AG09309 (cell line): ENCODE results near the gene KLC1.

Experiments used
- DNase-seq: peaks from one replicate; pipeline ENCODE4 v3.0.0-alpha.2; 2010; ENCODE audit warnings: low read depth
- H3K4me3 ChIP-seq: 2 replicates; pipeline ENCODE4 v1.5.1; 2011; ENCODE audit warnings: mild to moderate bottlenecking, low read depth, low read length, moderate library complexity; ENCODE audit not compliant: control insufficient read depth
- TF ChIP-seq, protein P1 (sequence below): IDR thresholded peaks from 2 replicates; pipeline ENCODE4 v1.5.1; 2011; ENCODE audit warnings: mild to moderate bottlenecking, low read depth, low read length, inconsistent platforms; ENCODE audit not compliant: insufficient read depth, control insufficient read depth; ENCODE audit errors: missing control alignments

Gene KLC1

DNA sequence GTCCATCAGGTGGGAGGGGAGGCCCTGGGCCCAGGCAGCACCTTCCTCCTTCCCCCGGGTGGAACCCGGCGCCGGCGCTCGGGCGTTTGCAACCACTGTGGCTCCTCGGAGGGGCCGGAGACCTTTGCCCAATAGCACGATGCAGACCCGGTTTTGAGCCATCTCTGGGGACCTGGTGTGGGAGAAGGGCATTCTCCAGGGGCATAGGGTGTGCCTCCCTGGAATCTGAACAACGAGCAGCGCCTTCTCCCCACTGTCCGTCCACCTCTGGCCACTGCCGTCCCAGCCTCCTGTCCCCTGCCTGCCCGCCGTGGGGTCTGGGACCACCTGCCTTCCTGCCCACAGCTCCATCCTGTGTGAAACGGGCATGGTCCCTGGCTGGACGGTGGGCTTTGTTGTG, 99.1 kb downstream of the KLC1 start:
- H3K4me3 ChIP-seq: no peak overlapping the region
- DNase-seq: no peak
- TF ChIP-seq, protein P1, sequence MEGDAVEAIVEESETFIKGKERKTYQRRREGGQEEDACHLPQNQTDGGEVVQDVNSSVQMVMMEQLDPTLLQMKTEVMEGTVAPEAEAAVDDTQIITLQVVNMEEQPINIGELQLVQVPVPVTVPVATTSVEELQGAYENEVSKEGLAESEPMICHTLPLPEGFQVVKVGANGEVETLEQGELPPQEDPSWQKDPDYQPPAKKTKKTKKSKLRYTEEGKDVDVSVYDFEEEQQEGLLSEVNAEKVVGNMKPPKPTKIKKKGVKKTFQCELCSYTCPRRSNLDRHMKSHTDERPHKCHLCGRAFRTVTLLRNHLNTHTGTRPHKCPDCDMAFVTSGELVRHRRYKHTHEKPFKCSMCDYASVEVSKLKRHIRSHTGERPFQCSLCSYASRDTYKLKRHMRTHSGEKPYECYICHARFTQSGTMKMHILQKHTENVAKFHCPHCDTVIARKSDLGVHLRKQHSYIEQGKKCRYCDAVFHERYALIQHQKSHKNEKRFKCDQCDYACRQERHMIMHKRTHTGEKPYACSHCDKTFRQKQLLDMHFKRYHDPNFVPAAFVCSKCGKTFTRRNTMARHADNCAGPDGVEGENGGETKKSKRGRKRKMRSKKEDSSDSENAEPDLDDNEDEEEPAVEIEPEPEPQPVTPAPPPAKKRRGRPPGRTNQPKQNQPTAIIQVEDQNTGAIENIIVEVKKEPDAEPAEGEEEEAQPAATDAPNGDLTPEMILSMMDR: no peak

DNA sequence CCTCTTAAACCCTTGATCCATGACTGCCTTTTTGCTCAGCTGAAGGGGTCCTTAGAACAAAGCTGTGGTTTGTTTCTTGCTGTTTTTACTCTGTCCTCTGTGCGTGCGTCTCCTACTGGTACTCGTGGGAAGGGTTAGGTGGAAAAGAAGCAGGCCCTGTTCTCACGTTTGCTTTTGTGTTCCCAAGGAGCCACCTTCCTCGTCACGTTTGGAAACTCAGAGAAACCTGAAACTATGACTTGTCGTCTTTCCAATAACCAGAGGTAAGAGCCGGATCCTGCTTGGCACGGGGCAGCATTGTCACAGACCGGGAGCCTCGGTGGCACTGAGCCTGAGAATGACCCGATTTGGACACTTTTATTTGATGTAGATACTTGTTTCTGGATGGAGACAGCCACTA, 99.7 kb downstream of the KLC1 start:
- TF ChIP-seq, protein P1: no peak
- DNase-seq: no peak

DNA sequence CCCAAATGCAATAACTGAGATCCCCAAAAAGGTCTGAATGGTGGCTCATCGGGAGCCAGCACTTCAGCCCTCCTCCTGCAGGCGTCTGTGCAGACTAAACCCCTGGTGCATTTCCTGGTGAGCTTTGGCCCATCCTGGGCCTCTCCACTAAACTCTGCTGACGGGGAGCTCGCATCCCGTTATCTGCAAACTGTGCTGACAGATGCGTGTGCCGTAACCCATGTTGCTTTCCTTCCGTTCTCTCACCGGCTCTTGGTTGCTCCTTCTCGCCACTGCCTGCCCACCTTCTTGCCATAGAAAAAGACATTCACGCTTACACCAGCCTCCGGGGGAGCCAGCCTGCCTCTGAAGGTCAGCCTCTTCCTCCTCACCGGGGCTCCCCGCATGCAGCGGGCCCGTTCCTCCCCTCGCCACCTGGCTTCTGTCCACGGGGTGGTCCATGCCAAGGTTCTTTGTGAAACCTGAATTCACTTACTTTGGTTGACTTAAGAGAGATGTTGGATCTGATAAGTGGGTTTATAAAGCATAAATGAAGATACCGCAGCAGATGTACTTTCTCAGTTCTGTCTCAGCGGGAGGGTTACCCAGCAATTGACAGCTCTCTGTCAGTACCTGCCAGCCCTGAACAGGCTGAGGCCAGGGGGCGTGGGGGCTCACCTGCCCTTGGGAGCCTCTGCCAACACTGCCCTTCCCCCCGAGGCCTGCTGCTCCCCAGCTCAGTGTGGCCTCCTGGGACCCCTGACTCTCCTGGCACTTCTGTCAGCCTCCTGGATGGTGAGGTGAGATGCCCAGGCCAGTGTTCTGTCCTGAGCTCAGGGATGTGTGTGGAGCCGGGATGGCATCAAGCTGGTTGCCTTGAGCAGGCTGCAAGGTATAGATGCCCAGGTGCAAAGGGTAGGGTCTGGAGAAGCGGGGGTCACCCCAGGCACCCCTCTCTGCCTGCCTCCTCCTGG, 100.8 kb downstream of the KLC1 start:
- no peak for DNase-seq
- TF ChIP-seq, protein P1: no peak
- no peak overlapping the region for H3K4me3 ChIP-seq

More for the DNA sequence above, 99.7 kb downstream of the KLC1 start:
- no peak overlapping the region for H3K4me3 ChIP-seq

DNA sequence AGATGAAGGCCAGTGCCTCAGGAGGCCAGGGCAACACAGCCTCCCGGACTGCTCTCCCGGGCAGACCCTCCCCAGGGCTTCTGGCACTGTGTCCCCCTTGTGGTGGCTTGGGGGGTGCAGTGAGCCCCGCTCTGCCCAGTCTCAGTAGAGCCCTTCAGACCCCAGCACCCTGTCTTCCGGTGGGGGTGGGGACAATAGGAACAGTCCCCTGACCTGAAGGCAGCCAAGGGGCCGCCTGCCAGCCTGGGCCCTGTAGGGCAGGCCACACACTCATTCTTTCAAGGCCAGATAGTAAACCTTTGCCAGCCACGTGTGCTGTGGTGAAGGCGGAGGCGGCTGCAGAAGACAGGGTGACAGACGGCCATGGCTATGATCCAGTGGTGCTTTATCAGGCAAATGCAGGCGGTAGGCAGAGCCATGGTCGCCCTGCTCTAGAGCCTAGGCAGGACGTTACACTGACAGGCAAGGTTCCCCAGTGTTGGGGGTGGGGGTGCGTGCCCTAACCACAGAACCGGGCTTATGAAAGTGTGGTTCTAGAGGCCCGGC, 101.6 kb downstream of the KLC1 start:
- H3K4me3 ChIP-seq: no peak overlapping the region
- no peak for DNase-seq
- TF ChIP-seq, protein P1: no peak

DNA sequence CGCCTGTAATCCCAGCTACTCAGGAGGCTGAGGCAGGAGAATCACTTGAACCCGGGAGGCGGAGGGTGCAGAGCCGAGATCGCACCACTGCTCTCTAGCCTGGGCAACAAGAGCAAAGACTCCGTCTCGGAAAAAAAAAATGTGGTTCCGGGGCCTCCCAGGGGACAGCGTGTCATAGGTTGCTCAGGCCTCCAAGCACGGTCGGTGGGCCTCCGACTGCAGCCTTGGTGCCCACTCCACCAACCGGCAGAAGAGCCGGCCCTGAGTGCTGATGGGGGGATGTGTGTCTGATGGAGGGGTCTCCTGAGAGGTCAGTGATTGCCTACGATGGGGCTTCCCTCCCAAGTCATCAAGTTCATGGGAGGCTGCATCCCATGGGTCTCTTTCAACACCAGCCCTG, 102.5 kb downstream of the KLC1 start:
- TF ChIP-seq, protein P1: no peak
- H3K4me3 ChIP-seq: no peak overlapping the region

DNA sequence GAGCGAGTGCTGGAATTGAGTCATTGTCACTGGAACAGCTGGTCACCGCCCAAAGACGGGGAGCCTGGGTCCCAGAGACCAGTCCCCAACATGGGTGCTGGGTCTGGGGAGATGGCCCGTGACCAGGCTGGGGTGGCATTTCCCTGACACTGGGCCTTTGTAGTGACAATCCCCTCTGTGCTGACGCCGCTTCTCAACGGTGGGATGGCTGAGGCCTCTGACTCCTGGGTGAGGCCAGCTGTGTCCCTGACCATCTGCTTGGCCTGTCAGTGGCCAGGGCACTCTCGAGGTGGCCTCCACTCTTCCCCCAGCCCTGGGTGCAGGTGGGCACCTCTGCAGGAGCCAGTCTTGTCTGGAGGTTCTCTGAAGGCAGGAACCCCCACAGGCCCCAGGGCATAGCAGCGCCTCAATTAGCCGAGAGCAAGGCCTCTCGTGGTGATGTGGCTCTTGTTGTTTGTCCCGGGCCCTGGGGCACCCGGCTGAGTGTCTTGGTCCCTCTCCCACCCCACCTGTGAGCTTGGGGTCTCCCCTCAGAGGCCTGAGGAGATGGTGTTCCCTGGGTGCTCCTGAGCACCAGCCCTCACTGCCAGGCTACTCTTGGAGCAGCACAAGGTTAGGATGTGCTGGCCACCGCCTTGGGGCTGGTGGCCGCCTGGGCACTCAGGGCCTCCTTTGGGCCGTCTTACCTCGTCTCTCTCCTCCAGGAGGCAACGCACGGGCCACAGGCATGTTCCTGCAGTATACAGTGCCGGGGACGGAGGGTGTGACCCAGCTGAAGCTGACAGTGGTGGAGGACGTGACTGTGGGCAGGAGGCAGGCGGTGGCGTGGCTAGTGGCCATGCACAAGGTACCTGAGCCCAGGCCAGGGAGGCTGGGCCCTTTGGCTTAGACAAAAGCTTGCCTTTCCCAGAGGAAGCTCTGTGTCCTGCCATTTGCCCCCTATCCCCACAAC, 103.2 kb downstream of the KLC1 start:
- H3K4me3 ChIP-seq: no peak overlapping the region
- TF ChIP-seq, protein P1: no peak
- DNase-seq: no peak

More for the DNA sequence above, 102.5 kb downstream of the KLC1 start:
- DNase-seq: no peak
